Tibial artery (tissue), 4 donors: Measurements from ENCODE around the gene PHACTR1.

Experiments used
- DNase-seq, 2 donors: peaks; one replicate each; pipeline ENCODE4 v3.0.0-alpha.2; 2019
- H3K27ac ChIP-seq, 2 donors: fragments of 200-600 bp; sonication (generic) in 1 of 2; 1 replicate in 1 of 2; 2 replicates in 1 of 2; pipeline ENCODE4 v1.5.1; 2018 to 2019; ENCODE audit warnings: mild to moderate bottlenecking in 1 of 2
- H3K27me3 ChIP-seq, 2 donors: fragments of 200-600 bp; sonication (generic) in 1 of 2; one replicate each; pipeline versions ENCODE4 v1.5.1 to v1.6.0; 2016 to 2019
- H3K36me3 ChIP-seq, 3 donors: fragments of 200-600 bp; sonication (generic) in 2 of 3; one replicate each; pipeline ENCODE4 v1.5.1; 2016 to 2019; ENCODE audit warnings: mild to moderate bottlenecking in 2 of 3
- H3K4me1 ChIP-seq, 4 donors: fragments of 200-600 bp; sonication (generic) in 2 of 4; 1 replicate in 3 of 4; 2 replicates in 1 of 4; pipeline ENCODE4 v1.5.1; 2016 to 2019
- H3K4me3 ChIP-seq, 2 donors: fragments of 200-600 bp; sonication (generic) in 1 of 2; 1 replicate in 1 of 2; 2 replicates in 1 of 2; pipeline ENCODE4 v1.5.1; 2018 to 2019; ENCODE audit warnings: mild to moderate bottlenecking in 2 of 2
- H3K9me3 ChIP-seq, 3 donors: fragments of 200-600 bp; sonication (generic) in 1 of 3; one replicate each; pipeline ENCODE4 v1.5.1; 2016 to 2019
- CTCF ChIP-seq, 2 experiments: fragments of 200-600 bp in 1 of 2; fragments of 450-650 bp in 1 of 2; IDR thresholded peaks; one replicate each; pipeline ENCODE4 v1.5.1; 2017 to 2019; ENCODE audit warnings: antibody characterized with exemption in 2 of 2, mild to moderate bottlenecking in 1 of 2, moderate library complexity in 1 of 2
- intact Hi-C: fragments of 100-400 bp; cut with DNase I; formaldehyde crosslinking; loops from one replicate; pipeline ENCODE4 v1.15.0; 2023; ENCODE audit warnings: low total_unique reads

Gene PHACTR1

GRCh38 chr6:13098006-13098405 lies 381.4 kb downstream of the PHACTR1 start:
- no peaks in the 10 kb centered on the region for H3K36me3 ChIP-seq
- H3K4me1 ChIP-seq: peaks cover 0 to 86% (median 29%) of the 10 kb centered on the region in 4 donors
- no peak for TF ChIP-seq CTCF (IDR thresholded peaks at IDR 0.05)
- H3K27ac ChIP-seq: peak overlapping the region; percentile 67 to 68
- H3K4me3 ChIP-seq: no peak overlapping the region
- intact Hi-C loops: loop anchor here (10.0 kb wide), 1 partner anchor 73 kb away; no protein-coding TSS in a partner anchor
- H3K9me3 ChIP-seq: no peaks in the 10 kb centered on the region
- no peak for DNase-seq
- no peaks in the 10 kb centered on the region for H3K27me3 ChIP-seq

GRCh38 chr6:13098793-13099570 lies 382.4 kb downstream of the PHACTR1 start:
- no peaks in the 10 kb centered on the region for H3K9me3 ChIP-seq
- H3K27me3 ChIP-seq: no peaks in the 10 kb centered on the region
- H3K27ac ChIP-seq: peak overlapping the region; percentile 67 to 68
- no peak overlapping the region for H3K4me3 ChIP-seq
- intact Hi-C loops: loop anchor here (10.0 kb wide), 1 partner anchor 74 kb away; no protein-coding TSS in a partner anchor
- H3K36me3 ChIP-seq: no peaks in the 10 kb centered on the region
- no peak for DNase-seq
- no peak for TF ChIP-seq CTCF (IDR thresholded peaks at IDR 0.05)
- peaks cover 0 to 83% (median 29%) of the 10 kb centered on the region in 4 donors for H3K4me1 ChIP-seq

- no peak for DNase-seq
- Histone ChIP-seq H3K4me1 (peaks cover 0 to 82% (median 28%) of the 10 kb centered on the region in 4 donors), H3K9me3 (no peaks in the 10 kb centered on the region), H3K27me3 (no peaks in the 10 kb centered on the region), H3K27ac (no peak overlapping the region), H3K4me3 (no peak overlapping the region), H3K36me3 (no peaks in the 10 kb centered on the region)
- intact Hi-C loops: loop anchor here (10.0 kb wide), 1 partner anchor 75 kb away; no protein-coding TSS in a partner anchor
- TF ChIP-seq CTCF (IDR thresholded peaks at IDR 0.05): no peak
Measured at GRCh38 chr6:13099771-13100170, 383.2 kb downstream of the PHACTR1 start.

- no peak for DNase-seq
- peaks cover 0 to 72% (median 21%) of the 10 kb centered on the region in 4 donors for H3K4me1 ChIP-seq
- H3K36me3 ChIP-seq: no peaks in the 10 kb centered on the region
- H3K4me3 ChIP-seq: no peak overlapping the region
- H3K9me3 ChIP-seq: no peaks in the 10 kb centered on the region
- no peak overlapping the region for H3K27ac ChIP-seq
- intact Hi-C loops: no loop called here
- no peaks in the 10 kb centered on the region for H3K27me3 ChIP-seq
- TF ChIP-seq CTCF (IDR thresholded peaks at IDR 0.05): no peak
Measured at GRCh38 chr6:13101409-13101808, 384.8 kb downstream of the PHACTR1 start.

- intact Hi-C loops: no loop called here
- Histone ChIP-seq H3K27ac (no peak overlapping the region), H3K36me3 (no peaks in the 10 kb centered on the region), H3K4me3 (no peak overlapping the region), H3K27me3 (no peaks in the 10 kb centered on the region), H3K9me3 (no peaks in the 10 kb centered on the region), H3K4me1 (peaks cover 0 to 66% (median 20%) of the 10 kb centered on the region in 4 donors)
- no peak for DNase-seq
- TF ChIP-seq CTCF (IDR thresholded peaks at IDR 0.05): no peak
Measured at GRCh38 chr6:13101985-13102384, 385.4 kb downstream of the PHACTR1 start.
